Inflammatory macrophage treated with lipopolysaccharide for 1 hour (primary cell): ENCODE results near the gene IGF2BP1.

Experiments used
- DNase-seq, 2 donors: peaks; one replicate each; pipeline ENCODE4 v3.0.0-alpha.2; 2020 to 2022

Gene IGF2BP1

DNA sequence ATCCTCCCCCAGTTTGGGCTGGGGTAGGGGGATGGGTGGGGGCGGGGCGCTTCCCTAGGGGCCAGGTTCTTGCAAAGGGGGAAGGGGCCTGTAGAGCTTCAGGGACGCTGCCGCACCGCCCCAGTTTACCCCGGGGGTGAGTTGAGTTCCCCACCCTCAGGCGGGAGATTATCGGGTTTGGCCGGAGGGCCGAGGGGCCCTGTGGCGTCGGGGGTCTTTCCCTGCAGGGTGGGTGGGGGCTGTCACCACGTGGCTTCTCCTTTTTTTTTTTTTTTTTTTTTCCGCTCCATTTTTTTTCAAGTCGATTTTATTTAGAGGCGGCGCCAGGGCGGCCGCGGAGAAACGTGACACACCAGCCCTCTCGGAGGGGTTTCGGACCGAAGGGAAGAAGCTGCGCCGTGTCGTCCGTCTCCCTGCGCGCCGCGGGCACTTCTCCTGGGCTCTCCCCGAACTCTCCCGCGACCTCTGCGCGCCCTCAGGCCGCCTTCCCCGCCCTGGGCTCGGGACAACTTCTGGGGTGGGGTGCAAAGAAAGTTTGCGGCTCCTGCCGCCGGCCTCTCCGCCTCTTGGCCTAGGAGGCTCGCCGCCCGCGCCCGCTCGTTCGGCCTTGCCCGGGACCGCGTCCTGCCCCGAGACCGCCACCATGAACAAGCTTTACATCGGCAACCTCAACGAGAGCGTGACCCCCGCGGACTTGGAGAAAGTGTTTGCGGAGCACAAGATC lies at the start of gene IGF2BP1:
Gene IGF2BP1 (plus strand): TSS at position 283 of the 724 bp plus-strand sequence. CDS start 361 bp downstream, at position 644.
- DNase-seq, result no peak

- no peak for DNase-seq
Measured at GRCh38 chr17:48951572-48951971, 45.6 kb upstream of the IGF2BP1 start.

DNA sequence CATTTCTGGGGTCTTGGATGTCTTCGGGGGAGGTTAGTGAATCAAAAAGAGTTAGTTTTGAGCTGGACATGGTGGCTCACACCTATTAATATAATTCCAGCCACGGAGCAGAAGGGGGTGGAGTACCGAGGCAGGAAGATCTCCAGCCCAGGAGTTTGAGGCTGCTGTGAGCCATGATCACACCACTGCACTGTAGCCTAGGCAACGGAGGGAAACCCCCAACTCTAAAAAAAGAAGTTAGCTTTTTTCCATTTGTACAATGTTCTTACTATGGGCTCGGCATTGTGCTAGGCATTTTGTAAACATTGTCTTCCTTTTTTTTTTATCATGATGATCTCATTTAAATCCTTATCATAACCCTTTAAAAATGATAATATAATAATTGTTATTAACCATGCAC lies 44.3 kb upstream of the IGF2BP1 start:
- peak; percentile 35 to 67 for DNase-seq

GRCh38 chr17:48954300-48954755 lies 42.9 kb upstream of the IGF2BP1 start:
- DNase-seq, result no peak

- no peak for DNase-seq
Measured at GRCh38 chr17:48960834-48961515, 36.2 kb upstream of the IGF2BP1 start.

GRCh38 chr17:48961516-48962233 lies 35.5 kb upstream of the IGF2BP1 start:
- no peak for DNase-seq

DNA sequence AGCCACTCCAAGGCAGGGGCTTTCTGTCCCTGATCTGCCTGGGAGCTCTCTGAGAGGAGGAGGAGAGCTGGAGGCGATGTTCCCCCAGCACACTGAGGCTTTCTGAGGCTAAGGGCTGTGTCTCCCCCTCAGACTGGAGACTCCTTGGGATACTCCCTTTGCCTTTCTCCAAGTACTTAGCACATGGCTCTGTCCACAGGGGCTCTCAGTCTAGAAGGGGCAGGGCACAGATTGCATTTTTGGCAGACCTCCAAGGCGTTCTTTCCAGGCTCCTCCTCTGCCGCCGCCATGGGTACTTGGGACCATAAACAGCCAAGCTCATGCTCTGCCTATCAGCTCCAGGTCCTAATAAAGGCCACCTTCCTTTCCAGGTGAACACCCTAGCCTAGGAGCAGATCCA lies 27.0 kb upstream of the IGF2BP1 start:
- DNase-seq, result no peak

DNA sequence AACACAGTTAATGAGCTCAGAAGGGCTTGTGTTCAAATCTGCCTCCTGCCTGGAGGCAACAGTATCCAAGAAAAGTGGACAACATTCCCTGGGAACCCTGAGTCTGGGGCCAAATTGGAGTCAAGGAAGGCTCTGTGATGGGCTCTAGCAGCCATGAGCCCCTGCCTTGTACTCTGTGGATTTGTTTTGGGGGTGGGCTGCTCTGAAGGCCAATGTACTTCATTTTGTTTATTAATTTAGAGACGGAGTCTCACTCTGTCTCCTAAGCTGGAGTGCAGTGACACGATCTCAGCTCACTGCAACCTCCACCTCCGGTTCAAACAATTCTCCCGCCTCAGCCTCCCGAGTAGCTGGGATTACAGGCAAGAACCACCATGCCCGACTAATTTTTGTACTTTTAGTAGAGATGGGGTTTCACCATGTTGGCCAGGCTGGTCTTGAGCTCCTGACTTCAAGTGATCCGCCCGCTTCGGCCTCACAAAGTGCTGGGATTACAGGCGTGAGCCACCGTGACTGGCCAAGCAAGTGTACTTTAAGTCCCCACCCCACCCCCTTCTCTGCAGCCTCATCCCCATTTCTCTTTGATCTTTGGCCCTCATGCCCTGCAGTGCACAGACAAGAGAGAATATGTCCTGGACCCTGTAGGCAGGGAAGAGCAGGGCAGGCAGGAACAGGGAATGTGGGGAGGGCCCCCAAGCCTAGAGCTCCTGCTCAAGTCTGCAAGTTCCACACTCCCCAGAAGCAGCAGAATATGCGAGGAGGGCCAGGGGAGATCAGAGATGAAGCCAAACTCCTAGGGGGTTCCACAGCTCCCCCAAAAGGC lies 26.1 kb upstream of the IGF2BP1 start:
- no peak for DNase-seq

DNA sequence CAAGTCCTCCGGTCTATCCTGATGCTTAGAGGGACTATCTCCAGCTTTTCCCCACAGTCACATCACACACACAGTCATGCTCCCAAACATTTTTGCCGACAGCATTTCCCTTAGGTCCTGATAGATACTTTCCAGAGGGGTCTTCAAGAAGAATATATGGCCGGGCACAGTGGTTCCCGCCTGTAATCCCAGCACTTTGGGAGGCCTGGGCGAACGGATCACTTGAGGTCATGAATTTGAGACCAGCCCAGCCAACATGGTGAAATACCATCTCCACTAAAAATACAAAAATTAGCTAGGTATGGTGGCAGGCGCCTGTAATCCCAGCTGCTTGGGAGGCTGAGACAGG lies 24.5 kb upstream of the IGF2BP1 start:
- no peak for DNase-seq

- DNase-seq, result no peak
Measured at GRCh38 chr17:48973806-48974205, 23.4 kb upstream of the IGF2BP1 start.

GRCh38 chr17:48981927-48982539 lies 15.2 kb upstream of the IGF2BP1 start:
- DNase-seq, result no peak

DNA sequence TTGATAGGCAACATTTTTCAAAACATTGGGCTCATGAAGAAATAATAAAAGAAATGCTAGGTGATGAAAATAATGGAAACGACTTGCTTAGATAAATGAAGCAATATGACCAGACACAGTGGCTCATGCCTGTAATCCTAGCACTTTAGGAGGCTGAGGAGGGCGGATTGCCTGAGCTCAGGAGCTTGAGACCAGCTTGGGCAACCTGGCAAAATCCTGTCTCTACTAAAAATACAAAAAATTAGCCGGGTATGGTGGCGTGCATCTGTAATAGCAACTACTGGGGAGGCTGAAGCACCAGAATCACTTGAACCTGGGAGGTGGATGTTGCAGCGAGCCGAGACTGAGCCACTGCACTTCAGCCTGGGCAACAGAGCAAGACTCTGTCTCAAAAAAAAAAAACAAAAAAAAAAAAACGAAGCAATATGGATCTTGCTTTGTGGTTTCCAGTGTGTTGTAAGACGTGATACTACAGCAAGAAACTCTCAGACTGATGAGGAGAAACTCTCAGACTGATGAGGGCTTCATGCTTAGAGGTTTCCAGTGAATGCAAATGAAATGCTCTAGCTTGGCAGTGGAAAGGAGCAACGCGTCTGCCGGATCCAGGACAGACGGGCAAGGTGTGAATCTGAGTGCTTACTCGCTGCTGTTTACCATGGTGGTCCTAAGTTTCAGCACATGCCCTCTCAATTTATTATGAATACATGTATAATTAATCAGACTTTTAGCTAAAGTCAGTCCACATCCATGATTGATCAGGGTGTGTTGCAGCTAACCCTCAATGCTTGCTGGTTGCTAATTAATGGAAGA lies 11.5 kb upstream of the IGF2BP1 start:
- no peak for DNase-seq

DNA sequence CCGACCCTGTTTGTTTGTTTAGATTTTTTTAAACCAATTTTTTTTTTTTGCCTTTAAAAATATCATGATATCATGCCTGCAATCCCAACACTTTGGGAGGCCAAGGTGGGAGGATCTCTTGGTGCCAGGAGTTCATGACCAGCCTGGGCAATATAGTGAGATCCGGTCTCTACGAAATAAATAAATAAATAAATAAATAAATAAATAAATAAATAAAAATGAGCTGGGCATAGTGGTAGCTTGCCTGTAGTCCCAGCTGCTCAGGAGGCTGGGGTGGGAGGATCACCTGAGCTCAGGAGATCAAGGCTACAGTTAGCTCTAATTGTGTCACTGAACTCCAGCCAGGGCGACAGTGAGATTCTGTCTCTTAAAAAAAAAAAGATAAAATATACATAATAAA lies 8.1 kb upstream of the IGF2BP1 start:
- DNase-seq, result no peak

- DNase-seq, result no peak
Measured at GRCh38 chr17:48990882-48991357, 6.3 kb upstream of the IGF2BP1 start.

DNA sequence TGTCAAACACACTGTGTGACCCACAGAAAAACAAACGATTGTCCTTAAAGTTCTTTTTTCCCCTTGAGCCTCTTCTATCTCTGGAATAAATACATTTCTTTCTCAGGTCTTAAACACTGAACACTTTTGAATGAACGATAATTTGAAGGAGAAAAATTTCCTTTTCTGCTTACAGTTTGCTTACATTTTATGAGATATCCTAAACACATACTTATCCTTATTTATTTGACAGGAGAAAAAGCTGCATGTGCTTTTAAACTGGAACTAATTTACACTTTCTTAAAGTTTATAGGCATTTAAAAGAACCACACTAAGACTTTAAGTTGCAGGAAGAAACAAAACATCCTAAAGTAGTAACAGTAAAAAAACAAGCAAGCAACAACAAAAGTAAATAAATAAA lies 4.7 kb upstream of the IGF2BP1 start:
- DNase-seq, result no peak

DNA sequence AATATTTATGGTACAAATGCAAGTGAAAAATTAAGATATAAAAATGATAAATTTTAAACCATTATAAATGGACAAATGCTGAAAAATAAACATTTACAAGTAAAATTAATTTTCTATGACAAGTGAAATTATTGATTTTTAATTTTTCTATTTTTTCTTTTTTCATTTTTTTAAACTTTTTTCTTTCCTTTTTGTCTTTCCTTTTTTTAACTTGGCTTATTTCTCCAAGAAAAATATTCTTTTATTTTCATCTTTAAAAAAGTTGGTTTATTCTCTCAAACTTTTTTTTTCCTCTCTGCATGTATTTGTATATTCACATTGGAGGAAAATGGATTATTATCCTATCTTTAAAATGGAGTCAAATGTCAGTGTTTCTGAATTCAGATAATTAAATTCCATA lies 3.9 kb upstream of the IGF2BP1 start:
- DNase-seq, result no peak

GRCh38 chr17:48993951-48994350 lies 3.2 kb upstream of the IGF2BP1 start:
- DNase-seq, result no peak

DNA sequence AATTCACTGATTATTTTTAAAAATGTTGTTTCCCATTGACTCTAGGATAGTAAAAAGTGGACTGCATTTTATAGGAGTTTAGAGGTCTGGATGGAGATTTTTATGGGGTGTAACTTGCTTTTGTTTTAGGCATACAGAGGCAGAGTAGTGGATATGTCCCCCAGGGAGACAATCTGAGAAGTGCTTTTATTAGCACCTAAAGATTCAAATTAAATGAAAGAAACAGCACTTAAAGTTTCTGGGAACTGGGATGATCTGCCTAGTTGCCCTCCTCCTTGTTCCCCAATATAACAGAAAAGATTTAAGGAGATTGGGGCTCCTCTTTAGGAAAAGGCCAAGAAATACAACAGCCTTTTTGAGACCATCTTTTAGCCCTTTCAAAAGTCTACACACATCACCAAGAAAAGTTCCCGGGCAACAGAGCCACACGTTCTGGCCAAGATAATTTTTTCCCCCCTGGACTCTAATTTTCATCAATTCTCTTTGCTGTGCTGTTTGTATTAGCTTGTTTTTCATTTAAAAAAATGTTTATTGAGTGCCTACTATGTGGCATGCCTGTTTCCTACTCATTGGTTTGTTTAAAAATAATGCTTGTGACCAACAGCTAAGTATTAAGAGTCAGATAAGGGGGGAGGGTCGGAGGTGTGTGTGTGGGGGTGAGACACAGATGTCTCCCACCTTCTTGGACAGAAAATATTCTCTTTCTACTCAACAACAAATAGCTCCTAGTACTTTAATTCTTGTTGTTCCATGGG lies 2.5 kb upstream of the IGF2BP1 start:
- no peak for DNase-seq

- DNase-seq, result no peak
Measured at GRCh38 chr17:48995304-48995973, 1.7 kb upstream of the IGF2BP1 start.
